ENCODE measurements around the gene LRRC4C. TPM values are rescaled to one million over a fixed set of nuclear protein-coding genes. Genes with fewer than 3 reads are reported as not detected.

LRRC4C gene
- total RNA-seq, 1 donor from 2014 or later: 2.2 TPM

DNA sequence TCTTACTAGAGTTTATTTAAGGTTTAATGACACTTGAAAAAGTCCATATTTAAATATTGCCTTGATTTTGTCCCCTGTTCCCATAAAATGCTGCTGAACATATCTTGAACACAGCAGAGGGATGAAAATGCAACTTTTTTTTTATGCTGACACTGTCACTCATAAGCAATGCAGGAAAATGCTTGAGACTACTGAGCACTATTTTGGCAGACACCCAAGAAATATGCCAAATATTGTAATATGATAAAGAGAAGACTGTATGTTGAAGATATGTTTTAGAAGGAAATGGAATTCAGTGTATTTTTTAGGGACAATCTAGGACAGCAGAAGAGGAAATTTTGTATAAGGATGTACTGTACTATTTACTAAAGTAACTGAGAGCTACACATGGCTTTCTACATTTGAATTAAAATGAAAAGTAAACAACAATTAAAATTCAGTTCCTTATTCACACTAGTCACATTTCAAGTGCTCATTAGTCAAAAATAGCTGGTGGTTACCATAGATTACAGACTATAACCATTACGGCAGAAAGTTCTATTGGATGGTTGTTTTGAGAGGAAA is 58.6 kb downstream of the LRRC4C start:
- Histone ChIP-seq H3K4me3 (no peak overlapping the region), H3K36me3 (no peaks in the 10 kb centered on the region), H3K9me3 (no peaks in the 10 kb centered on the region), H3K4me1 (no peaks in the 10 kb centered on the region), H3K27ac (no peak overlapping the region), H3K27me3 (no peaks in the 10 kb centered on the region)
- DNase-seq (no peak), ATAC-seq (no peak)
- TF ChIP-seq, protein P1, sequence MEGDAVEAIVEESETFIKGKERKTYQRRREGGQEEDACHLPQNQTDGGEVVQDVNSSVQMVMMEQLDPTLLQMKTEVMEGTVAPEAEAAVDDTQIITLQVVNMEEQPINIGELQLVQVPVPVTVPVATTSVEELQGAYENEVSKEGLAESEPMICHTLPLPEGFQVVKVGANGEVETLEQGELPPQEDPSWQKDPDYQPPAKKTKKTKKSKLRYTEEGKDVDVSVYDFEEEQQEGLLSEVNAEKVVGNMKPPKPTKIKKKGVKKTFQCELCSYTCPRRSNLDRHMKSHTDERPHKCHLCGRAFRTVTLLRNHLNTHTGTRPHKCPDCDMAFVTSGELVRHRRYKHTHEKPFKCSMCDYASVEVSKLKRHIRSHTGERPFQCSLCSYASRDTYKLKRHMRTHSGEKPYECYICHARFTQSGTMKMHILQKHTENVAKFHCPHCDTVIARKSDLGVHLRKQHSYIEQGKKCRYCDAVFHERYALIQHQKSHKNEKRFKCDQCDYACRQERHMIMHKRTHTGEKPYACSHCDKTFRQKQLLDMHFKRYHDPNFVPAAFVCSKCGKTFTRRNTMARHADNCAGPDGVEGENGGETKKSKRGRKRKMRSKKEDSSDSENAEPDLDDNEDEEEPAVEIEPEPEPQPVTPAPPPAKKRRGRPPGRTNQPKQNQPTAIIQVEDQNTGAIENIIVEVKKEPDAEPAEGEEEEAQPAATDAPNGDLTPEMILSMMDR (IDR thresholded peaks at IDR 0.05): no peak
- intact Hi-C loops (cut with DNase I): no loop called here

DNA sequence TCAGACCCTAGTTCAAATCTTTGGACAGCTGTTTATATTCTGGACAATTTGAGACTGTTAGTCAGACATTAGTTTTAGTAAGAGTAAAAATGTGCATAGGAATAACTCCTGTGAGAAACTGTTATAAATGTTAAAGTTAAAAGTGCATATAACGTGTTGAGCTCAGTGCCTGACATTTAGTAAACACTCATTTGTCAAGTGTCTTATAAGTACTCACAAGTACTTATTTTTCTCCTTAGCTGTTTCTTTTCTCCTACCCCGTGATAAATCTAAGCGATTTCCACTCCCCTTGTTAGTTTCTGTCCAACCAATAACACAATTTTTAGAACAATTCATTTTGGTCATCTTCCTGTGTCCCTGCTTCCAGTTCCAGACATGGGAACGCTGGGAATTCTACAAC is 59.3 kb downstream of the LRRC4C start:
- Histone ChIP-seq H3K4me3 (no peak overlapping the region), H3K9me3 (no peaks in the 10 kb centered on the region), H3K27me3 (no peaks in the 10 kb centered on the region), H3K4me1 (no peaks in the 10 kb centered on the region), H3K36me3 (no peaks in the 10 kb centered on the region), H3K27ac (no peak overlapping the region)
- ATAC-seq (peak; percentile 50), DNase-seq (no peak)
- TF ChIP-seq, protein P1 (IDR thresholded peaks at IDR 0.05): no peak
- intact Hi-C loops (cut with DNase I): no loop called here

DNA sequence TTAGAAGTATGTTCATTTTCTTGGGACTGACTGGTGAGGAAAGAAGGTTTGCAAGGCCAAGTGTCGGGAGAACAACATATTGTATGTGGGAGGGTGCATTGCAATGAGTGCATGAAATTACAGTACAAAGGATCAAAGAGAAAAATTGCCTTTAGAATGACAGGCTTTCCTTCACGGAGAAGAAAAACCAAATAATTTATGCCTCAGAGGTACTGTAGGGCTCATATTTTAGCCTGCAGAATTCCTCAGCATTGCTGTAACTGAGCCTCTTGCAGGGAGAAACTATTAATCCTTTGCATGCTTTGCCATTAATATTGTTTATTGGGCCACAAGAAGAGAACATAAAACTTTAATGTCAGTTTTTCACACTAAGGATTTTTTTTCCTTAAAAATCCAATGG is 60.1 kb downstream of the LRRC4C start:
- Histone ChIP-seq H3K36me3 (no peaks in the 10 kb centered on the region), H3K4me3 (no peak overlapping the region), H3K9me3 (no peaks in the 10 kb centered on the region), H3K4me1 (no peaks in the 10 kb centered on the region), H3K27me3 (no peaks in the 10 kb centered on the region), H3K27ac (no peak overlapping the region)
- no peak for DNase-seq
- no peak for ATAC-seq
- intact Hi-C loops (cut with DNase I): no loop called here
- TF ChIP-seq, protein P1 (IDR thresholded peaks at IDR 0.05): no peak

GRCh38 chr11:41398175-41398574 is 61.3 kb downstream of the LRRC4C start:
- Histone ChIP-seq H3K4me3 (no peak overlapping the region), H3K36me3 (no peaks in the 10 kb centered on the region), H3K9me3 (no peaks in the 10 kb centered on the region), H3K27ac (no peak overlapping the region), H3K27me3 (no peaks in the 10 kb centered on the region), H3K4me1 (no peaks in the 10 kb centered on the region)
- peak; percentile 93 for ATAC-seq
- intact Hi-C loops (cut with DNase I): no loop called here
- DNase-seq: no peak
- TF ChIP-seq, protein P1 (IDR thresholded peaks at IDR 0.05): no peak

DNA sequence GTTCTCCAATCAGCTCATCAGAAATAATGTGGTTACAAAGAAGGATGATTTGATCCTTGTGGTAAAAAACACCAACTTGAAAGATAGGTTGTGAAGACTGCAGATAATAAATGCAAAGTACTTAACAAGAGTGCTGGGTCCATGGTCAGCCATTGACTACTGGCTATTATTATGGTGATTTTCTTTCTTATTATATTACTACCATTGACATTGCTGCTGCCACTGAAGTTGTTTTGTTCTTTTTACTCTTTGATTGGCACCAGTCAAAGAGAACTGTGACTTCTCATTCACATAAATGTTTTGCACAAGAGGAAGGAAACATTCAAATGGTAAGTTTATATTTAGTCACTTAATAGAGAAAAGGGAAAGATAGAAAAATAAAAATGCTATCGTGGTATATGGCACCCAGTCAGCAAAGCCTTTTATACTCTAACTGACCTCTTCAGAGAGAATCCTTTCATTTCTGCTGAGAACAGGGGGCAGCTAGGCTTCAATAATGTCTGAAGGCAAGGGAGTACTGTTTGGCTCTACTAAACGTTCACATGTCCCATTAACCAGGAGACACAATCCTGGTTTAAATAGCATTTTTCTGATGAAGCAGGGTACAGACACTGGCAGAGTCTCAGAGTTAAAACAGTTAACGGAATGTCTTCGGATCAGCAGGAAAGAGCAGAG is 64.8 kb downstream of the LRRC4C start:
- ATAC-seq (no peak), DNase-seq (no peak)
- Histone ChIP-seq H3K36me3 (no peaks in the 10 kb centered on the region), H3K4me3 (no peak overlapping the region), H3K27ac (no peak overlapping the region), H3K4me1 (no peaks in the 10 kb centered on the region), H3K27me3 (no peaks in the 10 kb centered on the region), H3K9me3 (no peaks in the 10 kb centered on the region)
- TF ChIP-seq, protein P1 (IDR thresholded peaks at IDR 0.05): no peak
- intact Hi-C loops (cut with DNase I): no loop called here

All from upper lobe of right lung (tissue), 1 donor.